GM12891 (cell line): ENCODE data around the gene FOXN4.

ENCODE experiments used
- DNase-seq: peaks from one replicate; pipeline ENCODE4 v3.0.0; 2011; ENCODE audit warnings: low spot score; ENCODE audit not compliant: insufficient read length
- FAIRE-seq: peaks from 2 replicates; lab custom pipeline; 2011; peaks lifted over from hg19 to GRCh38; lab: Jason Lieb, UNC
- PAX5 ChIP-seq: IDR thresholded peaks from 2 replicates; pipeline ENCODE4 v1.6.1; 2011; ENCODE audit warnings: low read length, moderate library complexity, mild to moderate bottlenecking; ENCODE audit not compliant: insufficient read depth, severe bottlenecking
- POLR2A ChIP-seq: IDR thresholded peaks from 2 replicates; pipeline ENCODE4 v1.6.1; 2011; ENCODE audit warnings: low read depth, low read length, control low read depth
- POLR2AphosphoS5 ChIP-seq: IDR thresholded peaks from 2 replicates; pipeline ENCODE4 v1.6.1; 2011; ENCODE audit warnings: low read depth, low read length, control low read depth
- POU2F2 ChIP-seq: IDR thresholded peaks from 2 replicates; pipeline ENCODE4 v1.6.1; 2011; ENCODE audit warnings: low read depth, mild to moderate bottlenecking, control low read depth, low read length, moderate library complexity
- SPI1 ChIP-seq: IDR thresholded peaks from 2 replicates; pipeline ENCODE4 v1.6.1; 2011; ENCODE audit warnings: low read depth, low read length, control low read depth
- TAF1 ChIP-seq: IDR thresholded peaks from 2 replicates; pipeline ENCODE4 v1.6.1; 2011; ENCODE audit warnings: low read depth, low read length, control low read depth

FOXN4 gene

GRCh38 chr12:109234012-109234411, 75.1 kb downstream of the FOXN4 start:
- FAIRE-seq (no peak), DNase-seq (no peak)
- TF ChIP-seq POLR2AphosphoS5 = no peak
- no peak for TF ChIP-seq PAX5
- no peak for TF ChIP-seq POLR2A
- no peak for TF ChIP-seq SPI1

- no peak for TF ChIP-seq PAX5
- no peak for TF ChIP-seq POLR2AphosphoS5
- no peak for TF ChIP-seq TAF1
- no peak for TF ChIP-seq POU2F2
- no peak for TF ChIP-seq POLR2A
- no peak for FAIRE-seq
- no peak for DNase-seq
Observed at GRCh38 chr12:109232731-109233130, 76.4 kb downstream of the FOXN4 start.

- no peak for TF ChIP-seq POLR2AphosphoS5
- TF ChIP-seq SPI1 = no peak
- no peak for TF ChIP-seq TAF1
- TF ChIP-seq POU2F2 = no peak
- TF ChIP-seq POLR2A = no peak
- no peak for TF ChIP-seq PAX5
- FAIRE-seq (no peak), DNase-seq (no peak)
Observed at GRCh38 chr12:109230193-109230592, 78.9 kb downstream of the FOXN4 start.

GRCh38 chr12:109228664-109229063, 80.4 kb downstream of the FOXN4 start:
- DNase-seq (no peak), FAIRE-seq (no peak)
- no peak for TF ChIP-seq POU2F2
- no peak for TF ChIP-seq PAX5
- TF ChIP-seq TAF1 = no peak
- no peak for TF ChIP-seq POLR2AphosphoS5
- TF ChIP-seq POLR2A = no peak
